ENCODE results near the gene PPP1R13B.
"Not testable (repeated sequence)": the region's sequence is repeated elsewhere in the genome, so short reads cannot be mapped to it uniquely, and the experiment has no call there.

GRCh38 chr14:103841265-103841664 is 6.1 kb downstream of the PPP1R13B start:
- TF ChIP-seq CTCF (IDR thresholded peaks at IDR 0.05); ESRRA (IDR thresholded peaks at IDR 0.05; ENCODE audit: borderline replicate concordance, low read length); CHD2 (IDR thresholded peaks at IDR 0.05; ENCODE audit: low read length, partially characterized antibody); KDM5A (IDR thresholded peaks at IDR 0.05); PHF8 (IDR thresholded peaks at IDR 0.05; ENCODE audit: borderline replicate concordance, low read depth); RAD21 (conservative IDR thresholded peaks at IDR 0.05 in 1 of 2, IDR thresholded peaks at IDR 0.05 in 1 of 2): not testable (repeated sequence)

All from A549 (cell line).